K562 (cell line): Measurements from ENCODE around the gene TXNRD2. TPM values are rescaled to one million over a fixed set of nuclear protein-coding genes. Genes with fewer than 3 reads are reported as not detected.
A peak's percentile ranks its signal among the peaks of the same experiment; 100 is the strongest.

Source experiments
- CAMTA2 ChIP-seq: fragments of 250-450 bp; sonication (Bioruptor Pico); conservative IDR thresholded peaks from 2 replicates; pipeline ENCODE4 v1.5.1; 2022
- CREB3L1 ChIP-seq: fragments of 450-650 bp; IDR thresholded peaks from 2 replicates; pipeline ENCODE4 v1.6.1; 2014; ENCODE audit warnings: low read depth, mild to moderate bottlenecking, moderate library complexity, borderline replicate concordance
- DMBX1 ChIP-seq: fragments of 250-450 bp; sonication (Bioruptor Pico); IDR thresholded peaks from 2 replicates; pipeline ENCODE4 v1.8.0; 2022; ENCODE audit warnings: inconsistent platforms, mild to moderate bottlenecking, moderate library complexity, borderline replicate concordance
- GATA2 ChIP-seq: sonication (generic); formaldehyde crosslinking; IDR thresholded peaks from 2 replicates; pipeline ENCODE4 v1.4.0; 2020; ENCODE audit warnings: mild to moderate bottlenecking, missing genetic modification reagents
- JUNB ChIP-seq: fragments of 450-650 bp; formaldehyde crosslinking; conservative IDR thresholded peaks from 2 replicates; pipeline ENCODE4 v1.4.0; 2020; ENCODE audit warnings: mild to moderate bottlenecking
- MITF ChIP-seq: IDR thresholded peaks from 2 replicates; pipeline ENCODE4 v1.6.1; 2014; ENCODE audit warnings: antibody characterized with exemption
- PHB ChIP-seq: fragments of 250-450 bp; sonication (Bioruptor Pico); IDR thresholded peaks from 2 replicates; pipeline ENCODE4 v1.5.0; 2021
- RBBP5 ChIP-seq: fragments of 200-600 bp; sonication (generic); IDR thresholded peaks from 2 replicates; pipeline ENCODE4 v1.6.1; 2012; ENCODE audit warnings: borderline replicate concordance, mild to moderate bottlenecking, low read length, control low read depth, inconsistent platforms; ENCODE audit not compliant: insufficient read depth, poor library complexity, severe bottlenecking
- RBM34 ChIP-seq: fragments of 200-400 bp; formaldehyde crosslinking; IDR thresholded peaks from 2 replicates; pipeline ENCODE4 v1.6.1; 2018; ENCODE audit warnings: low read length, borderline replicate concordance; ENCODE audit not compliant: insufficient read depth
- RNF219 ChIP-seq: fragments of 250-450 bp; sonication (Bioruptor Pico); IDR thresholded peaks from 2 replicates; pipeline ENCODE4 v1.5.0; 2022; ENCODE audit warnings: mild to moderate bottlenecking
- RREB1 ChIP-seq: fragments of 250-450 bp; sonication (Bioruptor Pico); IDR thresholded peaks from 2 replicates; pipeline ENCODE4 v1.4.0; 2020
- SMC3 ChIP-seq: conservative IDR thresholded peaks from 2 replicates; pipeline ENCODE4 v1.6.1; 2011; ENCODE audit warnings: low read depth, low read length, improper control_type of control experiment; ENCODE audit not compliant: insufficient read depth
- SNAPC5 ChIP-seq: fragments of 250-450 bp; sonication (Bioruptor Pico); IDR thresholded peaks from 2 replicates; pipeline ENCODE4 v1.8.0; 2021; ENCODE audit warnings: moderate library complexity, mild to moderate bottlenecking, inconsistent platforms
- ZBED1 ChIP-seq: IDR thresholded peaks from 2 replicates; pipeline ENCODE4 v1.6.1; 2014
- ZNF174 ChIP-seq: fragments of 250-450 bp; sonication (Bioruptor Pico); IDR thresholded peaks from 2 replicates; pipeline ENCODE4 v1.4.0; 2020; ENCODE audit warnings: mild to moderate bottlenecking
- polyA plus RNA-seq, 8 experiments: library from polyadenylated mRNA; depleted of rRNA in 4 of 8; stranded (reverse) in 5 of 8; unstranded in 3 of 8; fragments of >200 nt; fragmentation: Nextera tagmentation in 2 of 8; fragmentation: Illumina TruSeq in 1 of 8; extraction: Ambion mirVana in 2 of 8; extraction: Trizol in 1 of 8; gene quantifications; 2 replicates each; pipeline versions ENCODE4 v1.2.1 to v1.2.3, GENCODE V29; 2011 to 2014; ENCODE audit warnings: inconsistent platforms in 1 of 8, missing spikeins in 1 of 8
- total RNA-seq, 7 experiments: library from RNA; depleted of rRNA in 6 of 7; stranded (reverse); fragments of >200 nt in 6 of 7; fragmentation: Illumina TruSeq in 2 of 7; extraction: Trizol in 2 of 7; gene quantifications; 2 replicates each; pipeline versions ENCODE4 v1.2.1 to v1.2.3, GENCODE V29; 2011 to 2021; ENCODE audit warnings: low replicate concordance in 1 of 7

The TXNRD2 gene
- total and polyA plus RNA-seq, 9 of the 15 experiments (the other 6 are each of a cell fraction or from before 2014, with no cell fraction given): 3.3 to 80.2 (median 49.4) TPM

- no peak for TF ChIP-seq MITF
- no peak for TF ChIP-seq RBM34
- 0 out of 2 replicates have a peak, but pooled peaks have one; percentile 15 for TF ChIP-seq SMC3
- TF ChIP-seq PHB (CRISPR knock-in tag): 0 out of 2 replicates have a peak, but pooled peaks have one; percentile 6
- TF ChIP-seq GATA2 (CRISPR knock-in tag): no peak
- TF ChIP-seq CAMTA2 (CRISPR knock-in tag): no peak
- TF ChIP-seq RNF219 (CRISPR knock-in tag): no peak
- no peak; the same call in 1 of the 2 replicates for TF ChIP-seq ZBED1
- TF ChIP-seq JUNB (CRISPR knock-in tag): no peak
- peak; percentile 61 for TF ChIP-seq RBBP5
- no peak for TF ChIP-seq RREB1
- TF ChIP-seq CREB3L1: no peak
- TF ChIP-seq SNAPC5 (CRISPR knock-in tag): no peak
- TF ChIP-seq ZNF174 (CRISPR knock-in tag): no peak
- TF ChIP-seq DMBX1: no peak
Observed at GRCh38 chr22:19974935-19975706, 33.5 kb upstream of the TXNRD2 start (continued).
